IPS-18a (cell line): Measurements from ENCODE around the gene METTL21A.
"Not testable (repeated sequence)": the region's sequence is repeated elsewhere in the genome, so short reads cannot be mapped to it uniquely, and the experiment has no call there.

Source experiments
- H3K27ac ChIP-seq: one replicate; pipeline ENCODE4 v1.5.1; 2013; ENCODE audit warnings: low read length
- H3K27me3 ChIP-seq: one replicate; pipeline ENCODE4 v1.6.1; 2013; ENCODE audit warnings: mild to moderate bottlenecking, low read length; ENCODE audit not compliant: control insufficient read depth, insufficient read depth
- H3K36me3 ChIP-seq: one replicate; pipeline ENCODE4 v1.6.1; 2013; ENCODE audit warnings: low read depth, low read length; ENCODE audit not compliant: control insufficient read depth
- H3K4me1 ChIP-seq: one replicate; pipeline ENCODE4 v1.6.1; 2013; ENCODE audit warnings: low read depth, low read length; ENCODE audit not compliant: control insufficient read depth
- H3K4me3 ChIP-seq: one replicate; pipeline ENCODE4 v1.5.1; 2013; ENCODE audit warnings: low read length
- H3K9ac ChIP-seq: one replicate; pipeline ENCODE4 v1.6.1; 2013; ENCODE audit warnings: mild to moderate bottlenecking, low read length, moderate library complexity
- H3K9me3 ChIP-seq: one replicate; pipeline ENCODE4 v1.6.1; 2013; ENCODE audit warnings: low read depth, low read length; ENCODE audit not compliant: control insufficient read depth

Gene METTL21A

GRCh38 chr2:207625014-207625907 is at the start of gene METTL21A:
TSS of gene METTL21A (minus strand) at chr2:207625394. CDS start at chr2:207624375, 1,019 bp downstream.
- Histone ChIP-seq H3K27me3 (no peaks in the 10 kb centered on the region), H3K4me1 (no peaks in the 10 kb centered on the region), H3K9ac (peak within 1 kb of the TSS; percentile 90)

DNA sequence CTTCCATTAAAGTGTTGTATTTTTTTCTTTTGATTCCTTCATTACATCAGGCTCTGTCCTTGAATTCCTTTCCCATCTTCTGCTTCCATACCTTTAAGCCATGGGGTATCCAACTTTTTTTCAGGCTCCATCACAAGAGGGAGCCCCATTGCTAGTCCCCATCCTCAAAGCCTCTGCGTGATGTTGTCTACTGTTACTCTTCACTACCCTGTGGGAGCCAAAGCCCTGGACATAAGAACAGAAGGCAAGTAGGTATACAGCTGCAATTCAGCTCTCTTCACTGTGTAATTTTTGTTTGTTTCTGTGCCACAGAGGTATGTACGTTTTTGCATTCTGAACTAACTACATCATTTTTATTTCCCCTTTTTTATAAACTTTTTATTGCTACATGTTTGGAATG is 49.6 kb upstream of the METTL21A start:
- H3K4me1 ChIP-seq = peaks cover 23% of the 10 kb centered on the region
- no peak overlapping the region for H3K9ac ChIP-seq
- no peak overlapping the region for H3K4me3 ChIP-seq
- no peaks in the 10 kb centered on the region for H3K36me3 ChIP-seq
- no peak overlapping the region for H3K27ac ChIP-seq
- H3K9me3 ChIP-seq = no peaks in the 10 kb centered on the region
- H3K27me3 ChIP-seq = no peaks in the 10 kb centered on the region

More at GRCh38 chr2:207625014-207625907, at the start of gene METTL21A:
- H3K9me3 ChIP-seq = no peaks in the 10 kb centered on the region
- peaks cover 24% of the 10 kb centered on the region for H3K36me3 ChIP-seq
- H3K4me3 ChIP-seq = peak within 1 kb of the TSS; percentile 93
- H3K27ac ChIP-seq = peak within 1 kb of the TSS; percentile 78

DNA sequence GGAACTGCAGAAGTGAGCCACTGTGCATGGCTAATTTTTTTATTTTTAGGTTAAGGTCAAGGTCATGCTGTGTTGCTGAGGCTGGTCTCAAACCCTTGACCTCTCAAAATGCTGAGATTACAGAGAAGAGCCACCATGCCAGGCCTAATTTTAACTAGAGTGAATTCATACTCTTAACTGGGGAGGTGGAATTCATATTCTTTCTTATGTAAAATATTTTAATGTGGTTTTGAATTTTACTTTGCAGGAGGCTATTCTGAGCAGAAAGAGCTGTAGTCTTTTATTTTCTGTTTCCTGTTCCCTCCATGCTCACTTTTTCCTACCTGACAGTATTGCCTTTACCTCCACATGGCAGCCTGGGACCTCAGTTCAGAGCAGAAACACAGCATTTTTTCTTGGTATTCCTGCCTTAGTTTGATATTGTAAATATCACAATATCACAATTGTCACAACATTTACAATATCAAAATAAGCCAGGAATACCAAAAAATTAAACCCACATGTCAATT is 49.1 kb upstream of the METTL21A start:
- Histone ChIP-seq H3K4me3 (no peak overlapping the region), H3K4me1 (peaks cover 23% of the 10 kb centered on the region), H3K27ac (no peak overlapping the region), H3K36me3 (no peaks in the 10 kb centered on the region), H3K27me3 (no peaks in the 10 kb centered on the region), H3K9me3 (no peaks in the 10 kb centered on the region), H3K9ac (no peak overlapping the region)

GRCh38 chr2:207673431-207673830 is 48.2 kb upstream of the METTL21A start:
- Histone ChIP-seq H3K27me3 (no peaks in the 10 kb centered on the region), H3K4me1 (peaks cover 23% of the 10 kb centered on the region), H3K4me3 (no peak overlapping the region), H3K9me3 (no peaks in the 10 kb centered on the region), H3K36me3 (no peaks in the 10 kb centered on the region), H3K27ac (no peak overlapping the region), H3K9ac (no peak overlapping the region)

DNA sequence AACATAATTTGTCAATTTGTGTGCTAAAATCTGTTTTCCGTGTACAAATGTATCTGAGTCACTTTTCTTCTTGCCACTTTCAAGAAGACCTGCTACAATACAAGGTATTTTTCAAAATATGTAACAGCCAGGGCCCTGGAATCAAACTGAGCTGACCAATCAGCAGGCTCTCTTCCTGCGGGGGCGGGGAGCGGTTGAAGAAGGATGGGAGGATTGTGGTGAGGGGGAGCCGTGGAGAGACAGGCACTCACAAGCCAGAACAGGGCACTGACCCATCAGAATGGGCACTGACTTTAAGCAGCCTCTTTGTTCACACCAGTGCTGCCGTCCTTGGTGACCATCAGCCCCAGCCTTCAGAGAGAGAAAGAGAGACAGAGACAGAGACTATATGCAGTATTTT is 45.7 kb upstream of the METTL21A start:
- Histone ChIP-seq H3K9me3 (no peaks in the 10 kb centered on the region), H3K27me3 (no peaks in the 10 kb centered on the region), H3K36me3 (no peaks in the 10 kb centered on the region), H3K27ac (no peak overlapping the region), H3K4me3 (no peak overlapping the region), H3K9ac (no peak overlapping the region), H3K4me1 (peaks cover 20% of the 10 kb centered on the region)

DNA sequence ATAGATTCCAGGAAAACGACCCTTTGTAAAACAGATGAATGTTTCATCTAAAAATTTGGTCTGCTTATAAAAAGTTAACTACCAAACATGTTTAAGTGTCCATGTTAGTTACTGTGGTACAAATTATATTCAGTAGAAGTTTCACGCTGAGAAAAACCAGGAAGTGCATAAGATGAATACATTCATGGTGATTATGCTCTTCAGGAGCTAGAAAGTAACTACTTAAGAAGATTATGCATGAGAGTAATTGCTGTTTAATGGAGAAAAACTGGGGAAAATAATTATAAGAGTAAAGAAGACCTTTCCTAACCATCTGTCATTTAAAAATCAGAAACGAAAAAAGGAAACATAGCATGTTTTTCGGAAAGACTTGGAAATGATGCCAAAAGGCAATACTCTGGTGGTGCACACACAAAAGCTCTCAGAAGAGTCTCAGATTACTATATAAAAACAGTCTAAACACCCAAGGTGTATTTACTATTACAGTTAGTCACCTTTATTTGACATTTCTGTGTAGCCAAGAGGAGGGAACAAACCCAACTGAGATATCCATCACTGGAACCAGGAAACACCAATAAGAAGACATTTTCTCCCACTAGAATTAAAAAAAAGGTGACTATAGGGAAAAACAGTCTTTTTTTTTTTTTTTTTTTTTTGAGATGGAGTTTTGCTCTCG is 38.8 kb upstream of the METTL21A start:
- no peaks in the 10 kb centered on the region for H3K4me1 ChIP-seq
- H3K4me3 ChIP-seq = no peak overlapping the region
- no peak overlapping the region for H3K27ac ChIP-seq
- no peaks in the 10 kb centered on the region for H3K27me3 ChIP-seq
- H3K36me3 ChIP-seq = no peaks in the 10 kb centered on the region
- H3K9me3 ChIP-seq = no peaks in the 10 kb centered on the region
- H3K9ac ChIP-seq = no peak overlapping the region

- H3K4me3 ChIP-seq = no peak overlapping the region
- H3K27ac ChIP-seq = no peak overlapping the region
- no peak overlapping the region for H3K9ac ChIP-seq
- no peaks in the 10 kb centered on the region for H3K27me3 ChIP-seq
- no peaks in the 10 kb centered on the region for H3K4me1 ChIP-seq
- H3K9me3 ChIP-seq = no peaks in the 10 kb centered on the region
- no peaks in the 10 kb centered on the region for H3K36me3 ChIP-seq
Observed at GRCh38 chr2:207662203-207662602, 37.0 kb upstream of the METTL21A start.

DNA sequence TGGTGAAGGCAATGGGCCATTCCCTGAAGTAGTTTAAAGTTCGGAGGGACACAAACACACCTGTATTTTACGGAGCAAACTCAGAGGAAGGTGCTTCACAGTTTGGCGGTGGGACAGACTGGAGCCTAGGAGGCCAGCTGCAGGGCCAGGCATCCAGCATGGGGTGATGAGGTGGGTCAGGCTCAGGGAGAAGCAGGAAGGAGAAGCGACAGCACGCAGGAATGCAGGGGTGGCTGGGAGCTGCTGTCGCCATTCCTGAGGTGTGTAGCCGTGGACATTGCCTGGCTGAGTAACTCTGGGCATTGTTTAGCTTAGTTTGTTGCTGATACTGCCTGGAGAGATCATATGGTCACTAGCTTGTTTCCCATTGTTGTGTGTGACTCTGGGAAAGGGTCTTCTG is 35.8 kb upstream of the METTL21A start:
- no peak overlapping the region for H3K4me3 ChIP-seq
- H3K36me3 ChIP-seq = no peaks in the 10 kb centered on the region
- no peak overlapping the region for H3K27ac ChIP-seq
- H3K4me1 ChIP-seq = no peaks in the 10 kb centered on the region
- H3K9ac ChIP-seq = no peak overlapping the region
- no peaks in the 10 kb centered on the region for H3K9me3 ChIP-seq
- H3K27me3 ChIP-seq = no peaks in the 10 kb centered on the region

DNA sequence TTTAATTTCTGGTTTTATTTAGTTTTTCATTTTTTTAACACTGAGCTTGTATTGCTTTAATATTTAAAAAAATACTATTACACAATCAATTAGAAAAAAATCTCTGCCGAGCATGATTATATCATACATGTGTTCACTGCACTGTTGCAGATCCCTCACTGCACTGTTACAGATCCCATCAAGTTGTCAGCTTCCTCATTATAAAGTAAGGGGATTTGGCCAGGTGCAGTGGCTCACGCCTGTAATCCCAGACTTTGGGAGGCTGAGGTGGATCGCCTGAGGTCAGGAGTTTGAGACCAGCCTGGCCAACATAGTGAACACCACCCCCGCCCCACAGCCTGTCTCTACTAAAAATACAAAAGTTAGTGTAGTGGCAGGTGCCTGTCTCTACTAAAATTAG is 33.0 kb upstream of the METTL21A start:
- no peaks in the 10 kb centered on the region for H3K9me3 ChIP-seq
- no peaks in the 10 kb centered on the region for H3K36me3 ChIP-seq
- no peaks in the 10 kb centered on the region for H3K4me1 ChIP-seq
- H3K4me3 ChIP-seq = no peak overlapping the region
- no peak overlapping the region for H3K27ac ChIP-seq
- H3K9ac ChIP-seq = no peak overlapping the region
- H3K27me3 ChIP-seq = no peaks in the 10 kb centered on the region

- H3K27ac ChIP-seq = no peak overlapping the region
- no peaks in the 10 kb centered on the region for H3K4me1 ChIP-seq
- no peaks in the 10 kb centered on the region for H3K9me3 ChIP-seq
- H3K27me3 ChIP-seq = no peaks in the 10 kb centered on the region
- H3K36me3 ChIP-seq = no peaks in the 10 kb centered on the region
- H3K4me3 ChIP-seq = no peak overlapping the region
- H3K9ac ChIP-seq = no peak overlapping the region
Observed at GRCh38 chr2:207655000-207655399, 29.8 kb upstream of the METTL21A start.

DNA sequence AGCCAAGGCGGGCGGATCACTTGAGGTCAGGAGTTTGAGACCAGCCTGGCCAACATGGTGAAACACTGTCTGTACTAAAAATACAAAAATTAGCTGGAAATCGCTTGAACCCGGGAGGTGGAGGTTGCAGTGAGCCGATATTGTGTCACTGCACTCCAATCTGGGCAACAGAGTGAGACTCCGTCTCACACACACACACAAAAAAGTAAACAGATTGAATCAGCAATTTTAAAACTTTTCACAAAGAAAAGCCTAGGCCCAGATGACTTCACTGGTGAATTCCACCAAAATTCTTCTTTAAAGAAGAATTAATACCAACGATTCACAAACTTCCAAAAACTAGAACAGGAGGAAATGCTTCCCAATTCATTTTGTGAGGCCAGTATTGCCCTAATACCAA is 21.4 kb upstream of the METTL21A start:
- H3K27me3 ChIP-seq, H3K9me3 ChIP-seq, H3K27ac ChIP-seq, H3K36me3 ChIP-seq, H3K9ac ChIP-seq, H3K4me1 ChIP-seq, H3K4me3 ChIP-seq: not testable (repeated sequence)
